ENCODE results near the gene MLH1. TPM values are rescaled to one million over a fixed set of nuclear protein-coding genes. Genes with fewer than 3 reads are reported as not detected.
A peak's percentile ranks its signal among the peaks of the same experiment; 100 is the strongest.
"Not testable (repeated sequence)": the region's sequence is repeated elsewhere in the genome, so short reads cannot be mapped to it uniquely, and the experiment has no call there.

Gene MLH1
- total RNA-seq: 43.8 and 45.6 TPM in 2 replicates
- polyA plus RNA-seq (2012): 28.9 TPM

DNA sequence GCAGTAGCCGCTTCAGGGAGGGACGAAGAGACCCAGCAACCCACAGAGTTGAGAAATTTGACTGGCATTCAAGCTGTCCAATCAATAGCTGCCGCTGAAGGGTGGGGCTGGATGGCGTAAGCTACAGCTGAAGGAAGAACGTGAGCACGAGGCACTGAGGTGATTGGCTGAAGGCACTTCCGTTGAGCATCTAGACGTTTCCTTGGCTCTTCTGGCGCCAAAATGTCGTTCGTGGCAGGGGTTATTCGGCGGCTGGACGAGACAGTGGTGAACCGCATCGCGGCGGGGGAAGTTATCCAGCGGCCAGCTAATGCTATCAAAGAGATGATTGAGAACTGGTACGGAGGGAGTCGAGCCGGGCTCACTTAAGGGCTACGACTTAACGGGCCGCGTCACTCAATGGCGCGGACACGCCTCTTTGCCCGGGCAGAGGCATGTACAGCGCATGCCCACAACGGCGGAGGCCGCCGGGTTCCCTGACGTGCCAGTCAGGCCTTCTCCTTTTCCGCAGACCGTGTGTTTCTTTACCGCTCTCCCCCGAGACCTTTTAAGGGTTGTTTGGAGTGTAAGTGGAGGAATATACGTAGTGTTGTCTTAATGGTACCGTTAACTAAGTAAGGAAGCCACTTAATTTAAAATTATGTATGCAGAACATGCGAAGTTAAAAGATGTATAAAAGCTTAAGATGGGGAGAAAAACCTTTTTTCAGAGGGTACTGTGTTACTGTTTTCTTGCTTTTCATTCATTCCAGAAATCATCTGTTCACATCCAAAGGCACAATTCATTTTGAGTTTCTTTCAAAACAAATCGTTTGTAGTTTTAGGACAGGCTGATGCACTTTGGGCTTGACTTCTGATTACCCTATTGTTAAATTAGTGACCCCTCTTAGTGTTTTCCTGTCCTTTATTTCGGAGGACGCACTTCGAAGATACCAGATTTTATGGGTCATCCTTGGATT, at the start of gene MLH1:
Gene MLH1, plus strand, starts transcription at position 193 of the 958 bp plus-strand sequence. Its CDS starts 30 bp downstream, at position 223.
- DNase-seq (ENCODE audit: low read depth): peak; percentile 100

DNA sequence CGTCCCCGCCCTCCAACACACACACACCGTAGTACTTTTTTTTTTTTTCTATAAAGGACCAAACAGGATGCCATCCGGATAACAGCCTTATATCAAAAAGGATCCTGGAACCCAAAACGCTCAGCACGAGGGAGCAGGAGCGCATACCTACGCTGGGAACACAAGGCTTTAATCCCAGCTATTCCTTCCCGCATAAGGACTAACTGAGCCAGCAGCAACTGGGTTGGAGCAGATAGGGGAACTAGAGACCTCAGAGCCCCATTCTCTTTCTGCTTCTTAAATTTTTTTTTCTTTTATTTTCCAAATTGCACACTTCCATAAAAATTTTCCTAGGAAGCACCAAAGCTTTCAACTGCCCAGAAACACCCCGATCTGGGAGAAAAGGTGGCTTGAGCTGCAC, 49.7 kb upstream of the MLH1 start:
- DNase-seq (ENCODE audit: low read depth): no peak

DNA sequence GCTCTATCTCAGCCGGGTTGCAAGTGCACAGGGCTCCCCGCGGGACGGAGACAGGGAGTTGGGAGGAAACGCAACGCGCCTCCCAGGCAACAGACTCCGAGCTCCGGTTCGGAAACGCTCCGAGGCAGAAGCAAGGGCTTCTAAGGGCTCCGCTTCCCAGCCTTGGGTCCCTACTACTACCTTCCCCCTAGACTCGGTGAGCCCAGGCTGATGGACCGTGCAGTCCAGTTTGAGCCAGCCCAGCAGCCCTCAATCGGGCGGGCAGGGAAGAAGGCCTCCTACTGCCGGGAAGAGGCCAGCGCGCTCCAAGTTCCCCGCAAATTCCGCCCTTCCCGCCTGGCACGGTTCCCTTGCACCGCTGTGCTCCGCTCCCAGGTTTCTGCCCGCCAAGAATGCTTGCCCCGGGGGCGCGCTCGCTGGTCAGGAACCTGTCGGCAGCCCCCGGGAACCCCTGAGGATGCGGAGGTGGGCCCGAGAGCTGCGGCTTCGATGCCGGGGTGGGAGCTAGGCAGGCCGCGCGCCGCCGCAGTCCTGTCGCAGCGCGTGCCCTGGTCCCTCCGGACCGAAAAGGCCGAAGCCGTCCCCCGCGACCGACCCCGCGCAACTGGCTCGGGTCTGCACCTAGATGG, 49.2 kb upstream of the MLH1 start:
- DNase-seq (ENCODE audit: low read depth): peak; percentile 68

DNA sequence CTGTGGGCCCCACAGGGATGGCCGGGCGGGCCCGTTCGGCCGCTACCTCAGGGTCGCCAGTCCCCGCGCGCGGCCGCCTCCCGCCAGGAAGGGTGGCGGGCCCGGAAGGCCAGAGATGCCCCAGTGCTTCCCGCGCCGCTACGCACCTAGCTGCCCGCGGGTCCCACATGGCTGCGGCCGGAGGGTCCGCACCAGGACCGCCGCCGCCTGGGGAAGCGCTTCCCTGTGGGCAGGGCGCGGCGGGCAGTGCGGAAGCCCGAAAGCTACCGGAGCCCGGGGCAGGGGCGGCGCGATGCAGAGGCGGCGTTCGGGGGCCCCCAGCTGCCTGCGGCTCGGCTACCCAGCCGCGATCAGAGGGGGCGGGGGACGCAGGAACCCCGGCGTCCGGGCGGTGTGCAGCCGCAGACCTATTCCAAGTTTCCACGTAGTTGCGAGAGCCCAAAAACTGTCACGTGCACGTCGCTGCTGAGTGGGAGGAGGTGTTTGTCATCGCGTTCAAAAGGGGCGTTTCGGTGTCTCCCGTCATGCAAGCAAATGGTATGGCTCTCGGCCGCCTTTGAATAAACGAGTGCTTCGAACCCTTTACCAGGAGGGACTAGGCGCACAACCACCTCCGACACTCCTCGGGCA, 48.6 kb upstream of the MLH1 start, which contains the start of gene TRANK1:
Gene TRANK1, minus strand, starts transcription at position 414 of the 630 bp plus-strand sequence. Its CDS starts 245 bp downstream, at position 169.
- peak; percentile 49 for DNase-seq (ENCODE audit: low read depth)

DNA sequence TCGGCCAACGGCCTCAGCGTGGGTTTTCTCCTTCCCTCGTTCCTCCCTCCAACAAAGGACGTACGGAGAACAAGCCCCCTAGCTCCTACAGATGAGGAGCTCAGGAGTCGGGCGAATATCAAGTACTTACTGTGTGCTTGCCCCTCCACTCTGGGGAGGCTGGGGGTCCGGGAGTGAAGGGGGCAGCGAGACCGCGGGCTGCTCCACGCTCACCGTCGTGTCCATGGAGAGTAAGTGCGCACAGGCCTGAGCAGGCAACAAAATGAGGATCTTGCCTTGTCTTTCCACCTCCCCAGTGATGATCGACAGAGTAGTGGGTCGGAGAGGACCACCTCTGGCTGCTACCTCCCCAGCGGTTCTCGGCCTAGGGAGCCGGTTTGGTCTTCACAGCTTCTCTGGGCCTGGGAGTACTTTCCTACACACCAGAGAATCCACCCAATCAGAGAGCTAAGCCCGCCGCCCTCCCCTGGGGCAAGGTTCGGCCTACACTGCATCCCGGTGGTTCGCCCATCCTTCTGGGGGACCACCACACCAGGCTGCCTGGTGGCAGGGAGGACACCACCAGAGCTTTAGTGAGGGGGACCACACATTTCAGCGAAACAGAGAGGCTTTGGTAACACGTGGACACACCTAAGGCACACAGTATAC, 47.9 kb upstream of the MLH1 start:
- DNase-seq (ENCODE audit: low read depth): no peak

DNA sequence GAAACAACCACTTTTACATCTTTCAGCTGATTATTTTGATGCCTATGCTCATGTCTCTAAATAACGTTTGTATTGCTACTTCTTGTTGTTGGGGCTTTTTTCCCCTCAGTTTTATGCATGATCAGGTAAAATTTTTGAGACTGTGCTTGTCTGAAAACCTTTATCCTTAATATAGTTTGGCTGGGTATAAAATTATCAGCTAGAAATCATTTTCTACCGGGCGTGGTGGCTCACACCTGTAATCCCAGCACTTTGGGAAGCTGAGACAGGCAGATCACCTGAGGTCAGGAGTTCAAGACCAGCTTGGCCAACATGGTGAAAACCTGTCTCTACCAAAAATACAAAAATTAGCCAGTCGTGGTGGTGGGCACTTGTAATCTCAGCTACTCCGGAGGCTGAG, 45.5 kb upstream of the MLH1 start:
- DNase-seq (ENCODE audit: low read depth): not testable (repeated sequence)

DNA sequence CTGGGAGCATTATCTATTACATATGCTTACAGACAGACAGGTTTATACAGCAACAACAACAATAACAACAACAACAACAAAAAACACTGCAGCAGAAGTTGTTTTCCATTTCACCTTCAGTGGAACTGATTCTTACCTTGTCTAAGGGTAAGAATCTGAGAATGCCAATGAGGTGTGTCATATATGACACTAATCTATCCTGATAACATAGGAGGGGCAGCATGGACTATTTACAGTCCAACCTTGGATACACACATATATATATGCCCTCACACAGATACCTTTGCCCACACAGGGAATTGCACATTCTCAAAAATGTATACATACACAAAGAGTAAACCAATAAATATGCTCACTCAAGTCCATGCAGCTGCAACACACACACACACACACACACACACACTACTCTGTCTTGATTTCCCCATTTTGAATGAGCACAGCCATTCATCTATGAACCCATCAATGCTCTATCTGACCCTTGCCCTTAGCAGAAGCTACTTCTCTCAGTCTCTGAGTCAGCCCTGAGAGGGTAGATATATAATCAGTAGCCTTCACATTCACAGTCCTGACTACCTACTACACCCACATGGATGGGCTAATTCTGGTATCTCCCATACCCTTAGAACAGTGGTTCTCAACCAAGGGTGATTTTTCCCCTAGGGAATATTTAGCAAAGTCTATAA, 38.7 kb upstream of the MLH1 start:
- DNase-seq (ENCODE audit: low read depth): no peak

DNA sequence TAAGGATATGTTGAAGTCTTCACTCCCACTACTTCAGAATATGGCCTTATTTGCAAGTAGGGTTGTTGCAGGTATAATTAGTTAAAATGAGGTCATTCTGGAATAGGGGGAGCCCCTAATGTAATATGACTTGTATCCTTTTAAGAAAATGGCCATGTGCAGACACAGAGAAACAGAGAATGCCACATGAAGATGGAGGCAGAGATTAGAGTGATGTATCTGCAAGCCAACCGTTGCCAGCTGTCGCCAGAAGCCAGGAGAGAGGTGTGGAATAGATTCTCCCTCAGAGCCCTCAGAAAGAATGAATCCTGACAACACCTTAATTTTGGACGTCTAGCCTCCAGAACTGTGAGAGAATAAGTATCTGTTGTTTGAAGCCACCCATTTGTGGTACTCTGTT, 37.2 kb upstream of the MLH1 start:
- no peak for DNase-seq (ENCODE audit: low read depth)

DNA sequence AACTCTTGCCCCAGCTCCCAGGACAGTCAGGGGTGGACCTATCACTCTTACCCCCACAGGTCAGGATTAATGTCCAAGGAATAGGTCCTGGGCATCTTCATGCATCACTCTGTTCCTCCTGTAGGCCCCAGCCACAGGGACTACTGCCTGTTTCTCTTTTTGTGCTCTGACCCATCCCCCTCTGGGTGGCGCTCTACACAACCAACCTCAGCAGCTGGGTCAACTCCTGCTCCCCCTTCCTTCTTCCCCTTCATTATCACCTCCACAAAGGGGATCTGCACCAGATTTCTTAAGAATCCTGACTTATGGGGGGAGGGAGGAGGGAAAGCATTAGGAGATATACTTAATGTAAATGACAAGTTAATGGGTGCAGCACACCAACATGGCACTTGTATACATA, 36.3 kb upstream of the MLH1 start:
- DNase-seq (ENCODE audit: low read depth): no peak

DNA sequence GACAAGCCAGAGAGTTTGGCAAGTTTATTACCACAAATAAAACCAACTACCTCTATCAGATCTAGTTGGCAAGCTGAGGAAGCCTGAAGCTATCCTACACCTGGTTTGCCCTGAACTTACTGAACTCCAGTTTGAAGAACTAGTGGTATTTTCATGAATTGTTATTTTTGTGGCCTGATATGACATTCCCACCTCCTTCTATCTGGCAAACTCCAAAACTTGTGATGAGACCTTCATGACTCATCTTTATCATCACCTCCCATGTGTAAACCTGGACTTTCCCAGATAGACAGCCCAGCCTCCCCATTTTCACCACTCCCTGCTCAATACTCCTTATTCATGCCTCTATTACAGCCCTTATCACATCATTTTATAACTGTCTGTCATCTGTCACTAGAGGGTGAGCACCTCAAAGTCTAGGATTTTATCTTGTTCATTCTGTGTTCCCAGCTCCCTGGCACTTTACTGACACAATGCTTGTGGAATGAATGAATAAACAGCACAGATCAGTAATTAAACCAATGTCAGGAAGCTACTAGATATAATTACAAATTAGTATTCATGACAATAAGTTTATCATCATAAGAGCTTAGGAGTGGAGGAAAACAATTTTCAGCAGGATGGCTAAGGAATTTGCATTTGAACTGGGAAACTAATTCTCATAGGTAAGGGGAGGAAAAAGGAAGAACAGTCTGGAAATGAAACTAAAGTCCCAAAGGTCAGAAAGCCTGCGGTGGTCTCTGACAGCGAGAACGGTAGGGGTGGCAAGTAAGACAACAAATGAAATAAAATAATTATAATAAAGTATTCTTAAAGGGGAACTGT, 35.2 kb upstream of the MLH1 start:
- no peak for DNase-seq (ENCODE audit: low read depth)

DNA sequence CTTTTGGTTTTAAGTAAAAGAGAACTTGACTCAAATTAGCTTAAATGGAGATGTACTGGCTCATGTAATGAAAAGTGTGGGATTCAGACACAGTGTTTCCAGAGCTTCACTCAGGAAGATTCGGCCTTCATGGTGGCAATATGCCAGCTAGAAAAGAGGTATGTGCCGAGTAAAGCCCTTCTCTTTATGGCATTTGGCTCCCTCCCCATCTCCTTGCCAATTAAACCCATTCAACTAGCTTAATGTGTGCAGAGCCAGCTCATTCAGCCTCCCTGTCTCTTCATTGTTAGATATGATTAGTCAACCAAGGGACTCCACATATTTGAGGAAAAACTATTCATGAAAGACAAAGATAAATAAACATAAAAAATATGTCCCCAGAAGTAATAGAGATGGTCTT, 33.5 kb upstream of the MLH1 start:
- no peak for DNase-seq (ENCODE audit: low read depth)

DNA sequence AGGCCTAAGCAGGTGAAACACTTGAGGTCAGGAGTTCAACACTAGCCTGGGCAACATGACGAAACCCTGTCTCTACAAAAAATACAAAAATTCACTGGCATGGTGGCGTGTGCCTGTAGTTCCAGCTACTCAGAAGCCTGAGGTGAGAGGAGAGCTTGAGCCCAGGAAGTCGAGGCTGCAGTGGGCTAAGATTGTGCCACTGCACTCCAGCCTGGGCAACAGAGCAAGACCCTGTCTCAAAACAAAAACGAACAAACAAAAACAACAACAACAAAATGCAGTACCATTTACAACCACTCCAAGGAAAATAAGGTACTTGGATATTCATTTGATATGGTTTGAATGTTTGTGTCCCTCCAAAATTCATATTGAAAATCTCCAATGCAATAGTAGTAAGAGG, 32.8 kb upstream of the MLH1 start:
- DNase-seq (ENCODE audit: low read depth): no peak

DNA sequence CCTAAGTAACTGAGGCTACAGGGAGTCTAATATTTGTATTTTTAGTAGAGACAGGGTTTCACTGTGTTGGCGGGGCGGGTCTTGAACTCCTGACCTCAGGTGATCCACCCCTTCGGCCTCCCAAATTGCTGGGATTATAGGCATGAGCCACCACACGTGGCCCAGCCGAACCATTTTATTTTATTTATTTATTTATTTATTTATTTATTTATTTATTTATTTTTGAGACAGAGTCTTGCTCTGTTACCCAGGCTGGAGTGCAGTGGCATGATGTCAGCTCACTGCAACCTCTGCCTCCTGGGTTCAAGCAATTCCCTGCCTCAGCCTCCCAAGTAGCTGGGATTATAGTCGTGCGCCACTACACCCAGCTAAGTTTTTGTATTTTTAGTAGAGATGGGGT, 30.3 kb upstream of the MLH1 start:
- DNase-seq (ENCODE audit: low read depth): not testable (repeated sequence)

DNA sequence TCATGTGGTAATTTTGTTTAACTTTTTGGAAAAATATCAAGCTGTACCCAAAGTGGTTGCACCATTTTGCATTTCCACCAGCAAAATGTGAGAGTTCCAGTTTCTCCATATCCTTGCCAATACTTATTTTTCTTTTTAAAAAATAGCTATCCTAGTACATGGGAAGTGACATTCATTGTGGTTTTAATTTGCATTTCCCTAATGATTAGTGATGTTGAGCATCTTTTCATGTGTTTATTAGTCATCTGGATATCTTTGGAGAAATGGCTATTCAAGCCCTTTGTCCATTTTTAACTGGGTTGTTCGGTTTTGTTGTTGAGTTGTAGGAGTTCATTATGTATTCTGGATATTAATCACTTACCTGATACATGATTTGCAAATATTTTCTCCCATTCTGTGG, 29.0 kb upstream of the MLH1 start:
- no peak for DNase-seq (ENCODE audit: low read depth)

DNA sequence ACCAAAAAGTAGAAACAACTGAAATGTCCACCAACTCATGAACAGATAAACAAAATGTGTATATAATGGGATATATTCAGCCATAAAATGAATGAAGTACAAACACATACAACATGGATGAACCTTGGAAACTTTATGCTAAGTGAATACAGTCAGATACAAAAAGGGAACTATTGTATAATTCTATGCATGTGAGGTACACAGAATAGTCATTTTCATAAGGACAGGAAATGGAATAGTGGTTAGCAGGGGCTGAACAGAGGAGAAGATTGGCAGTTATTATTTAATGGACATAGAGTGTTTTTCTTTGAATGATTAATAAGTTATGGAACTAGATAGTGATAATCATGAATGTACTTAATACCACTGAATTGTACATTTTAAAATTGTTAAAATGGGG, 28.5 kb upstream of the MLH1 start:
- no peak for DNase-seq (ENCODE audit: low read depth)

DNA sequence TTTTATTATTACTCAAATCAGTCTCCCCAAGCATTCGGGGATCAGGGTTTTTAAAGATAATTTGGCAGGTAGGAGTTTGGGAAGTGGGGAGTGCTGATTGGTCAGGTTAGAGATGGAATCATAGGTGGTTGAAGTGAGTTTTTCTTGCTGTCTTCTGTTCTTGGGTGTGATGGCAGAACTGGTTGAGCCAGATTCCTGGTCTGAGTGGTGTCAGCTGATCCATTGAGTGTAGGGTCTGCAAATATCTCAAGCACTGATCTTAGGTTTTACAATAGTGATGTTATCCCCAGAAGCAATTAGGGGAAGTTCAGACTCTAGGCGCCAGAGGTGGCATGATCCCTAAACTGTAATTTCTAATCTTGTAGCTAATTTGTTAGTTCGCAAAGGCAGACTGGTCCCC, 27.9 kb upstream of the MLH1 start:
- no peak for DNase-seq (ENCODE audit: low read depth)

DNA sequence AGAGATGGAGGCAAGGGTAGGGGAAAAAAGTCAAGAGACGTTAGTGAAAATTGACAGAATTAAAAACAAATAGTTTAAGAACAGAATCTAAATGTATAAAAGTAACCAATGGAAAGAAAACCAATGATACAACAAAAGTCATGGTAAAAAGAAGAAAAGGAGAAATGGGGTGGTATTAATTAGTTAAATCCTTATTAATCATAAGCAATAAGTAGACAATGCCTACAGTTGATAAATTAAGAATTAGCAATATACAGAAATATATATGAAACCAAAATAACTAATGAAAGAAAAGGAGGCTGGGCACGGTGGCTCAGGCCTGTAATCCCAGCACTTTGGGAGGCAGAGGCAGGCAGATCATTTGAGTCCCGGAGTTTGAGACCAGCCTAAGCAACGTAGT, 24.2 kb upstream of the MLH1 start:
- no peak for DNase-seq (ENCODE audit: low read depth)

DNA sequence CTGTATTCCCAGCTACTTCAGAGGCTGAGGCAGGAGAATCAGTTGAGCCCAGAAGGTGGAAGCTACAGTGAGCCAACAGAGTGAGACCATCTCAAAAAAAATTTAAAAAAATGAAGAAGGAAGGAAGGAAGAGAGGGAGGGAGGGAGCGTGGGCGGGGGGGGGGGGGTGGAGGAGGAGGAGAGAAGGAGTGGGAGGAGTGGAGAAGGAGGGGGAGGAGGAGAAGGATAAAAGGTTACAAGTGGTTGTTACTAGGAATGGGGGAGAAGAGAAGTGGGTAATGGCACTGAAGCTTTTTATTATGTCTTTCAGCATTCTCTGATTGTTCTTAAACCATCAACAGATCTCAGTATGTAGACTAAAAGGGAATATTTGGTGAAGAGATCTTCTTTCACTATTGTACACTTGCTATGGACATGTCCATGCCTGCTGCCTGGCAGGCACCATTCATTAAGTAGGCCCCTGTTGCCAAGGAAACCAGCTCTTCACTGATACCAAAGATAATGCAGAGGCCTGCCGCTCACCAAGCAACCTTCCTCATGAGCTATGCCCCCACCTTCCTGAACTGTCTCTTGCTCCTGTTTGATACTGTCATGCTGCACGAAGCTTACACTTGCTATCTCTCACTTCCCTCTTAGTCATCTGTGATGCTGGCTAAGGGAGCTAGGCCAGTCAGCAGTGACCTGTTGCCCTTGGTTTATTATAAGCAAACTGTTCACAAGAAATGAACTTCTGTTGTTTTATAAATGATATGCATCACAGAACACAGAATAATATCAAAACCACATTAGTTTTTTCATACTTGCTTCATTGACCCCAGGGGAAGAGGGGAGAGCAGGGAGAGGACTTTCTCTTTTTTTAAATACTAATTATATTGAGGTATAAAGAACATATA, 23.5 kb upstream of the MLH1 start:
- peak; percentile 36 for DNase-seq (ENCODE audit: low read depth)

DNA sequence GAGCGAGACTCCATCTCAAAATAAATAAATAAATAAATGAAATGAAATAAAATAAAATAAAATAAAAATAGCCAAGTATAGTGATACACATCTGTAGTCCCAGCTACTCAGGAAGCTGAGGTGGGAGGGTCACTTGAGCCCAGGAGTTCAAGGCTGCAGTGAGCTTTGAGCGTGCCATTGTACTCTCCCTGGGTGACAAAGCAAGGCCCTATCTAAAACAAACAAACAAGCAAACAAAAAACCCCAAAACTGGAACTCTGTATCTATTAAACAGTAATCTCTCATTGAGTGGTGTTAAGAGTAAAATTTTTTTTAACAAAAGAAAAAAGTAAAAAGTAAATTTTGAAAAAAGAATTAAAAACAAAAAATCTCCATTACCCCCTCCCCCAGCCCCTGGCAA, 21.2 kb upstream of the MLH1 start:
- no peak for DNase-seq (ENCODE audit: low read depth)

Measured in myocyte (in vitro differentiated cells).